MM.1S (cell line): ENCODE measurements around the gene CIZ1.

Experiments used
- DNase-seq: peaks from one replicate; pipeline ENCODE4 v3.0.0-alpha.2; 2015
- H2AFZ ChIP-seq: fragments of 300-600 bp; sonication (generic); 2 replicates; pipeline ENCODE4 v1.6.0; 2016; ENCODE audit warnings: antibody characterized with exemption, low read length
- H3F3A ChIP-seq: fragments of 300-600 bp; sonication (generic); 2 replicates; pipeline ENCODE4 v1.6.1; 2016; ENCODE audit warnings: mild to moderate bottlenecking, antibody characterized with exemption, low read length, moderate library complexity, mixed read lengths; ENCODE audit not compliant: insufficient read depth
- H3K27ac ChIP-seq: fragments of 300-600 bp; sonication (generic); 2 replicates; pipeline ENCODE4 v1.5.1; 2016; ENCODE audit warnings: mild to moderate bottlenecking, low read length
- H3K27me3 ChIP-seq: fragments of 300-600 bp; sonication (generic); replicated peaks from 2 replicates; pipeline ENCODE4 v1.6.0; 2016; ENCODE audit warnings: low read length; ENCODE audit not compliant: insufficient read depth
- H3K36me3 ChIP-seq: fragments of 300-600 bp; sonication (generic); replicated peaks from 2 replicates; pipeline ENCODE4 v1.6.1; 2016; ENCODE audit warnings: mild to moderate bottlenecking, low read length, mixed read lengths; ENCODE audit not compliant: insufficient read depth
- H3K4me1 ChIP-seq: fragments of 300-600 bp; sonication (generic); 2 replicates; pipeline ENCODE4 v1.6.1; 2016; ENCODE audit warnings: low read length, mixed read lengths
- H3K4me2 ChIP-seq: fragments of 300-600 bp; sonication (generic); 2 replicates; pipeline ENCODE4 v1.6.0; 2016; ENCODE audit warnings: low read depth, low read length
- H3K4me3 ChIP-seq: fragments of 300-600 bp; sonication (generic); 2 replicates; pipeline ENCODE4 v1.5.1; 2016; ENCODE audit warnings: low read length, mixed read lengths
- H3K79me2 ChIP-seq: fragments of 300-600 bp; sonication (generic); 2 replicates; pipeline ENCODE4 v1.6.1; 2016; ENCODE audit warnings: mixed run types, low read length, mixed read lengths
- H3K9ac ChIP-seq: fragments of 300-600 bp; sonication (generic); 2 replicates; pipeline ENCODE4 v1.6.1; 2016; ENCODE audit warnings: low read length, mixed read lengths
- H3K9me2 ChIP-seq: fragments of 300-600 bp; sonication (generic); replicated peaks from 2 replicates; pipeline ENCODE4 v1.6.1; 2016; ENCODE audit warnings: mild to moderate bottlenecking, low read length, mixed read lengths; ENCODE audit not compliant: insufficient read depth
- H3K9me3 ChIP-seq: fragments of 300-600 bp; sonication (generic); replicated peaks from 2 replicates; pipeline ENCODE4 v1.6.1; 2016; ENCODE audit warnings: mild to moderate bottlenecking, low read length, mixed read lengths; ENCODE audit not compliant: insufficient read depth
- H4K20me1 ChIP-seq: fragments of 300-600 bp; sonication (generic); 2 replicates; pipeline ENCODE4 v1.6.1; 2016; ENCODE audit warnings: mild to moderate bottlenecking, low read length, moderate library complexity, mixed read lengths; ENCODE audit not compliant: insufficient read depth
- EZH2 ChIP-seq: fragments of 300-600 bp; sonication (generic); optimal IDR thresholded peaks from 2 replicates; pipeline ENCODE3; 2017; ENCODE audit warnings: low read depth, mild to moderate bottlenecking, antibody characterized with exemption, low read length, mixed read lengths
- EZH2phosphoT487 ChIP-seq: fragments of 300-600 bp; sonication (generic); IDR thresholded peaks from 2 replicates; pipeline ENCODE4 v1.6.1; 2018; ENCODE audit warnings: antibody characterized with exemption, low read length
- TF ChIP-seq, protein P1 (sequence below): fragments of 300-600 bp; sonication (generic); IDR thresholded peaks from 2 replicates; pipeline ENCODE4 v1.5.1; 2016; ENCODE audit warnings: antibody characterized with exemption, low read length, mixed read lengths

Gene CIZ1

GRCh38 chr9:128127568-128127989, 63.8 kb downstream of the CIZ1 start, which contains the start of gene PTGES2:
Gene PTGES2, minus strand, starts transcription at chr9:128127729. Its CDS starts 12 bp downstream, at chr9:128127717.
- peak within 1 kb of the TSS; percentile 89 for H3K4me2 ChIP-seq
- H3K36me3 ChIP-seq: no peaks in the 10 kb centered on the region
- no peaks in the 10 kb centered on the region for H3K9me3 ChIP-seq
- peak; percentile 89 for DNase-seq
- H3K27ac ChIP-seq: peak within 1 kb of the TSS; percentile 87
- TF ChIP-seq EZH2 (no peak), EZH2phosphoT487 (no peak)
- TF ChIP-seq, protein P1, sequence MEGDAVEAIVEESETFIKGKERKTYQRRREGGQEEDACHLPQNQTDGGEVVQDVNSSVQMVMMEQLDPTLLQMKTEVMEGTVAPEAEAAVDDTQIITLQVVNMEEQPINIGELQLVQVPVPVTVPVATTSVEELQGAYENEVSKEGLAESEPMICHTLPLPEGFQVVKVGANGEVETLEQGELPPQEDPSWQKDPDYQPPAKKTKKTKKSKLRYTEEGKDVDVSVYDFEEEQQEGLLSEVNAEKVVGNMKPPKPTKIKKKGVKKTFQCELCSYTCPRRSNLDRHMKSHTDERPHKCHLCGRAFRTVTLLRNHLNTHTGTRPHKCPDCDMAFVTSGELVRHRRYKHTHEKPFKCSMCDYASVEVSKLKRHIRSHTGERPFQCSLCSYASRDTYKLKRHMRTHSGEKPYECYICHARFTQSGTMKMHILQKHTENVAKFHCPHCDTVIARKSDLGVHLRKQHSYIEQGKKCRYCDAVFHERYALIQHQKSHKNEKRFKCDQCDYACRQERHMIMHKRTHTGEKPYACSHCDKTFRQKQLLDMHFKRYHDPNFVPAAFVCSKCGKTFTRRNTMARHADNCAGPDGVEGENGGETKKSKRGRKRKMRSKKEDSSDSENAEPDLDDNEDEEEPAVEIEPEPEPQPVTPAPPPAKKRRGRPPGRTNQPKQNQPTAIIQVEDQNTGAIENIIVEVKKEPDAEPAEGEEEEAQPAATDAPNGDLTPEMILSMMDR: no peak
- H3F3A ChIP-seq: 0 out of 2 replicates have a peak, but pooled peaks cover 6% of the 10 kb centered on the region
- peaks cover 14% of the 10 kb centered on the region for H3K27me3 ChIP-seq
- H3K9me2 ChIP-seq: no peaks in the 10 kb centered on the region
- peak within 1 kb of the TSS; percentile 97 for H2AFZ ChIP-seq
- peaks cover 33% of the 10 kb centered on the region for H3K79me2 ChIP-seq
- no peaks in the 10 kb centered on the region for H4K20me1 ChIP-seq
- H3K4me1 ChIP-seq: peaks cover 7% of the 10 kb centered on the region
- peak within 1 kb of the TSS; percentile 99 for H3K9ac ChIP-seq
- H3K4me3 ChIP-seq: peak within 1 kb of the TSS; percentile 71

DNA sequence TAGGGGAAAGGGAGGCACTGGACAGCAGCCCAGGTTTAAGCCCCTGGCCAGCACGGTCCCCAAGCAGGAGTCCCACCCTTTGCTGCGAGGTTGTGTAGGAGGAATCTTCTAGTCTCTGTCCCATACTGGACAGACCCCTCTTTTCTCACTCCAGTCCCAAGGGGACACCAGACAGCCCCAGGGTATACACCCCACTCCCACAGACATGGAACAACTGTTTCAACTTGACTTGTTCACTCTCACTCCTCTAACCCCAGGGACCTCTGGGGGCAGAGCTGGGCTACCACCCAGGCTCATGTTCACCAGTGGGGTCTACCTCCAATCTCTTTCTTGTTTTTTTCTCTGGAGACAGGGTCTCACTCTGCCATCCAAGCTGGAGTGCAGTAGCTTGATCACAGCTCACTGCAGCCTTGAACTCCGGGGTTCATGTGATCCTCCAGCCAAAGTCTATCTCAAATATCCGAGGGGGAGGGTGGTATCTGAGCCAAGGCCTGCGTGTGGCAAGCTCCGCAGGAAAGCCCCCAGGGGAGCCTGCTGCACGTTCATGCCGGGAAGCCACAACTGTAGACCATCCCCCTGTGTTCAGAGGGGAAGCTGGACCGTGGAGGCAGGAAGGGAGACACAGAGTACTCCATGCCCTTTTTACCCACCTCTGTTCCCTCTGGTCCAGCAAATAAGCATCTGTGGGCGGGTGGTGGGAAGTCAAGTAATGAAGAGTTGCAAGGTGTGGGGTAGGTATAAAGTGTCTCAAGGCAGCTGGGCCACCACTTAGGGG, 65.6 kb downstream of the CIZ1 start:
- no peak overlapping the region for H3K27ac ChIP-seq
- H3K9me3 ChIP-seq: no peaks in the 10 kb centered on the region
- H3K79me2 ChIP-seq: peaks cover 33% of the 10 kb centered on the region
- H3K9me2 ChIP-seq: no peaks in the 10 kb centered on the region
- no peaks in the 10 kb centered on the region for H3K27me3 ChIP-seq
- H3K4me2 ChIP-seq: peak overlapping the region; percentile 60; the same call in 1 of the 2 replicates
- no peak overlapping the region for H2AFZ ChIP-seq
- 0 out of 2 replicates have a peak overlapping the region, but pooled peaks have one; percentile 7 for H3K4me3 ChIP-seq
- no peaks in the 10 kb centered on the region for H4K20me1 ChIP-seq
- no peak for DNase-seq
- peaks cover 7% of the 10 kb centered on the region for H3K4me1 ChIP-seq
- H3F3A ChIP-seq: 0 out of 2 replicates have a peak, but pooled peaks cover 6% of the 10 kb centered on the region
- H3K9ac ChIP-seq: no peak overlapping the region; the same call in 1 of the 2 replicates
- H3K36me3 ChIP-seq: no peaks in the 10 kb centered on the region
- no peak for TF ChIP-seq EZH2
- no peak for TF ChIP-seq EZH2phosphoT487
- TF ChIP-seq, protein P1: no peak

GRCh38 chr9:128124873-128125579, 66.3 kb downstream of the CIZ1 start:
- H3K9me2 ChIP-seq: no peaks in the 10 kb centered on the region
- H3K4me3 ChIP-seq: no peak overlapping the region
- no peaks in the 10 kb centered on the region for H4K20me1 ChIP-seq
- H3K9me3 ChIP-seq: no peaks in the 10 kb centered on the region
- peaks cover 7% of the 10 kb centered on the region for H3K4me1 ChIP-seq
- peaks cover 33% of the 10 kb centered on the region for H3K79me2 ChIP-seq
- no peaks in the 10 kb centered on the region for H3K27me3 ChIP-seq
- no peak overlapping the region for H3K27ac ChIP-seq
- no peak for DNase-seq
- H3K36me3 ChIP-seq: no peaks in the 10 kb centered on the region
- H2AFZ ChIP-seq: no peak overlapping the region
- H3K9ac ChIP-seq: no peak overlapping the region
- TF ChIP-seq, protein P1: peak; percentile 51
- no peak for TF ChIP-seq EZH2
- H3K4me2 ChIP-seq: no peak overlapping the region
- H3F3A ChIP-seq: 0 out of 2 replicates have a peak, but pooled peaks cover 6% of the 10 kb centered on the region
